Islet of Langerhans (tissue), 1 donor: ENCODE results near the gene ACVR1B.

ENCODE experiments used
- FAIRE-seq: peaks from one replicate; lab custom pipeline; 2011; peaks lifted over from hg19 to GRCh38; lab: Jason Lieb, UNC

The ACVR1B gene

DNA sequence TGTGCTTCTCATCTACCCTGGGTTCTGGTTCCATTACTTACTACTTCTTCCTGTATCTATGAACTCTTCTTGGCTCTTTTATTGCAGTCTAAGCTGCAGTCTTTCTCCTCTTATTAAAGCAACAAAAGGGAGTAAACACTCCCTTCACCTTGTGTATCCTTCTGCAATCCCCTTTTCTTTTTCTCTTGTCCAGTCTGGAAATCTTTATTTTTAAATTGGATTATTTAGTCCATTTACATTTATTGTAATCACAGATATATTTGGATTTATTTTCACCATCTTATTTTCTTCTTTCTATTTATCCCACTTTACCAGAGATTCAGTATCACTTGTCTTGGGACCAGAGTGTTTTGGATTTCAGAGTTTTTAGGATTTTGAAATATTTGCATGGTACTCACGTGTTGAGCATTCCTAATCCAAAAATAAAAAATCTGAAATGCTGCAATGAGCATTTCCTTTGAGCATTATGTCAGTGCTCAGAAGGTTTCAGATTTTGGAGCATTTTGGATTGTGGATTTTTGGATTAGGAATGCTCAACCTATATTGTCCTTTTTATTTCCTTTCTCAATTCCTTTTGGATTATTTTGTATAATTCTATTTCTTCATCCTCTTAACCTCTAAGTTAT, 6.8 kb upstream of the ACVR1B start:
- no peak for FAIRE-seq

GRCh38 chr12:51947246-51947996, 4.1 kb upstream of the ACVR1B start:
- no peak for FAIRE-seq

DNA sequence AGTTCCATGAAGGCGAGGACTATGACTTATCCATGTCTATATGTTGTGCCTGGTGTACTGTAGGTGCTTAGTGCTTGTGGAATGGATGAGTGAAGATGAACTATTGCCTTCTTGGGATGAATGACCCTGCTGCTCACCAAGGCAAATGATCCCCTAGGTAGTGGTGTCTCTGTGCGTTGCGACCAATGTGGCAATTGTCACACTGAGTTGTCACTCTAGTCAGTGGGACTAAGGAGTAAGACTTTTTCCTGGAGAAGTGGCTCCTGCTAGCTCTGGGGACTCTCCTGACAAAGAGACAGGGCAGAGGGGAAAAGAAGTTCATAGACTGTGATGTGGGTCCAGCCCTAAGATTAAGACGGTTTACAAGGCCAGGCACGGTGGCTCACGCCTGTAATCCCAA, 3.4 kb upstream of the ACVR1B start:
- FAIRE-seq: no peak

DNA sequence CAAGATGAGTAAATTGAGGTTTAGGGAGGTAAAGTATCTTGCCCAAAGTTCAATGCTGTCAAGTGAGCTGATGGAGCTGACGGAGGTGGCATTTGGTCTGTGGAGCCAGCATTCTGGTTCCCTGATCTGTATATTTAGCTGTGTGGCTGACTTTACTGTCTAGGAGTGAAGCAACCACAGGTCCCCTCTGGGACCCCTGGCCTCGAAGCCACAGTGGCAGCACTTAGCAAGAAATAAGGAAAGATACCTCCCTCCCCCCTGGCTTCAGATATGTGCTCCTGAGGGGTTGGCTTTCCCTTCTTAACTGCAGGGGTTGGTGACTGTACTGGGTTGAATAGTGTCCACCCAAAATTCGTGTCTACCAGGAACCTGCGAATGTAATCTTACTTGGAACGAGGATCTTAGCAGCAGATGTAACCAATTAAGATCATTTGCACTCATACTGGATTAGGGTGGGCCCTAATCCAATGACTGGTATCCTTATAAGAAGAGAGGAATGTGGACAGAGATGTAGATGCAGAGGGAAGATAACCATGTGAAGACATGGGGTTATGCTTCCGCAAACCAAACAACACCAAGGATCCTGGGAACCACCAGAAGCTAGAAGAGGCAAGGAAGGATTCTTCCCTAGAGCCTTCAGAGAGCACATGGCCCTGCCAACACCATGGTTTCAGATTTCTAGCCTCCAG, 2.0 kb upstream of the ACVR1B start:
- FAIRE-seq: no peak

DNA sequence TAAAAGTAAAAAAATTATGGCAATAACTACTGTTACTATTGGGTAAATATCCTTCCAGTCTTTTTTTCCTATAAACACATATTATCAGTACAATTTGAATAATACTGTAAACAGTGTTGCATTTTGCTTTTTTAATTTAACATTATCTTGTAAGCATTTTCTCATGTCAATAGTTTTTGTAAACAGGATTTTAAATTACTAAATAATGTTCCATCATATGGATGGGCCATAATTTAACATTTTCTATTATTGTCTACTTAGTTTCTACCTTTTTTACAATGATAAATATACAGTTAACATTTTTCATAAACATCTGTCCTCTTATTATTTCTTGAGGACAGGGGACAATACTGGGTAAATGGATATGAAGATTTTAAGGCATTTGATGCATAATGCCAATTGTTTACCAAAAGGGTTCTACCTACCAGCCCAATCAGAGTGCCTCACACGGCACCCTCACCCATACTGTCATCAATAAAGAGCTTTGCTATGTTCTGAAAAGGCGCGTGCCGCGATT, 759 bp upstream of the ACVR1B start:
- no peak for FAIRE-seq

DNA sequence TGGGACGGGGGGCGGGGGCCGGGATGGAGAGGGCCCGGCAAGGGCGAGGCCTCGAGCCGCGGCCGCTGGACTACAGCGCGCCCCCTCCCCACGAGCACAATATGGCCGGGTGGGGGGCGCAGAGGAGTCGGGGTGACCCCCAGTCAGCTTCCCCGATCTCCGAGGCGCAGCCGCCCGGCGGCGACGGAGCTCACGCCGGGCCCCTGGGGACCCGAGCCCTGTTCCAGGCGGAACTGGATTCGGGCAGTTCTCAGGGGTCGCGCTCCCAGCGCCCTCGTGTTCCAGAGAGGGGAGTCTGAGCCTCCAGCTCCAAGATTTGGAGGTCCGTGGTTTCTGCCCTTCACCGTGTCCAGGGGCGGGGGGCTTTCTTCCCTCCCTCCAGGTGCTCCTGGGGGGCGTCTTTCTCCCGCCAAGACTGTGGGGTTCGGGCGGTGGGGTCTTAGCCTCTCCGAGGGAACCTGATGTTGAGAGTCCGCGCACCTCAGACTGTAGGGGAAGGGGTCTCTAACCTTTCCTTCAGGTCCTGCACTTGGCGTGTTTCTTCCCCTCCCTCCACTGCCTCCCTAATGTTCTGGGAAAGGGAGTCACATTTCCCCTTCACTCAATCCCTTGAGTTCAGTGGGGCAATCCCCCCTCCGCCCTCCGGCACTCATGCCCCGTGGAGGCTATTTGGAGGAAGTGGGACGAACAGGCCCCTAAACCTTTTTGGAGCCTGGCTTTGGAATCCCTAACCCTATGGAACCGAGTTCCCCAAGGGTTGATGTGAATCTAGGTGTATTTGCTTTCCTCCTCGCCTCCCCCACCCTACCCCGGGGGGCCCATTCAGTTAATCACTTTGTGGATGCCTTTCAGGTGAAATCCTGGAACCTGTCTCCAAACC, 584 bp downstream of the ACVR1B start:
- no peak for FAIRE-seq

- no peak for FAIRE-seq
These were observed 1.6 kb downstream of the ACVR1B start for GRCh38 chr12:51953089-51953488.

GRCh38 chr12:51953864-51954263, 2.4 kb downstream of the ACVR1B start:
- no peak for FAIRE-seq

DNA sequence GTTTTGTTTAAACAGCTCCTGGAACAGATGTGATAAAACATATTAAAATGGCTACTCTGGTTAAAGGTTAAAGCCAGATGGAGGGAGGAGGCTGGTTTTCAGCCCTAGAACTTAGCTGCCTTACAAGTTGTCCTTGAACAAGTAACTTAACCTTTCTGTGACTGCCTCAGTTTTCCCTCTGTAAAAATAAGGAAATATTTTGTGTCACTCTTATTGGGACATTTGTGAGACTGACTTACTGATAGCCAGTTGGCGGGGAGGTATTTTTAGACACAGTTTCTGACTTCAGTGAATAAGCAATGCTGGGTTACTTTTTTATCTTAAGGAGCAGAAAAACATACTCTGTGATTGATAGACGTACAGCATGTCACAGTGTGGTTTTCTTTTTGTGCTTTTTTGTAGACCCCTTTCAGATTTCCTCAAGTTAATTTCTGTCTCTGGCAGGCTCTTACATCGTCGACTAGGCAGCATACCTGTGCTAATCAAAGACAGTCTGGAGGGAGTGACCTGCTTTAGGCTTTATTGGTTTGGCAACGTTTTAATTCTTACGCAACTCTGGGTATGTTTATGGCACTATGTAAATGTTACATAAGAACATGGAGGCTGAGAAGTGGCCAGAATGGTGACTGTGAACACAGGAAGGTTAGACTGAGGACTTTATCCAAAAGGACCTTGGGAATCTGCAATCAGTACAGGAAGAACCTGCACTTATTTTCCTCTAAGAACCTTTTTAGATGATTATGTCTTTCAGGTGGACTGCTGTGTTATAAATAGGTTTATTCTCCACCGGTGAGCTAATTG, 3.3 kb downstream of the ACVR1B start:
- FAIRE-seq: peak; percentile 24

- FAIRE-seq: no peak
These were observed 4.2 kb downstream of the ACVR1B start for GRCh38 chr12:51955702-51956101.

DNA sequence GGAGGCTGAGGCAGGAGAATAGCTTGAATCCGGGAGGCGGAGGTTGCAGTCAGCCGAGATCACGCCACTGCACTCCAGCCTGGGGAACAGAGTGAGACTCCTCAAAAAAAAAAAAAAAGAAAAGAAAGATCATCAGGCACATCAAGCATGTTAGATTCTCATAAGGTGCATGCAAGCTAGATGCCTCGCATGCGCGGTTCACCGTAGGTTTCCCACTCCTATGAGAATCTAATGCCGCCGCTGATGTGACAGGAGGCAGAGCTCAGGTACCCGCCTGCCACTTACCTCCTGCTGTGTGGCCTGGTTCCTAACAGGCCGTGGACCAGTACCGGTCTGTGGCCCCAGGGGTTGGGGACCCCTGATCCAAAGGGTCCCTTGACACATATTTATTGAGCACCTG, 7.0 kb downstream of the ACVR1B start:
- FAIRE-seq: no peak

GRCh38 chr12:51959211-51959610, 7.7 kb downstream of the ACVR1B start:
- FAIRE-seq: no peak

DNA sequence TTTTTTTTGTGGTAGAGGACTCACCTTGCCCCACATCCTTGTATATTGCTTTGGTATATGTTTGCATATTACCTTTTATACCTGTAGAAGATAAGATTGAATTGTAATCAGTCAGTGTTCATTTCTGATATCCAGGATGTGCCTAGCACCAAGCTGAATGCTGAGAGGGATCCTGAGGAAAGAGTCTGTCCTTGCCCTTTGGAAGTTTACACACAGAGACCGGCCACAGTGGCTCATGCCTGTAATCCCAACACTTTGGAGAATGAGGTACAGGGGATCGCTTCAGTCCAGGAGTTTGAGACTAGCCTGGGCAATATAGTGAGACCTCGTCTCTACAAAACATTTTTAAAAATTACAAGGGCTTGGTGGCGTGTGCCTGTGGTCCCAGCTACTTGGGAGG, 8.4 kb downstream of the ACVR1B start:
- no peak for FAIRE-seq

GRCh38 chr12:51960488-51960887, 9.0 kb downstream of the ACVR1B start:
- FAIRE-seq: no peak

DNA sequence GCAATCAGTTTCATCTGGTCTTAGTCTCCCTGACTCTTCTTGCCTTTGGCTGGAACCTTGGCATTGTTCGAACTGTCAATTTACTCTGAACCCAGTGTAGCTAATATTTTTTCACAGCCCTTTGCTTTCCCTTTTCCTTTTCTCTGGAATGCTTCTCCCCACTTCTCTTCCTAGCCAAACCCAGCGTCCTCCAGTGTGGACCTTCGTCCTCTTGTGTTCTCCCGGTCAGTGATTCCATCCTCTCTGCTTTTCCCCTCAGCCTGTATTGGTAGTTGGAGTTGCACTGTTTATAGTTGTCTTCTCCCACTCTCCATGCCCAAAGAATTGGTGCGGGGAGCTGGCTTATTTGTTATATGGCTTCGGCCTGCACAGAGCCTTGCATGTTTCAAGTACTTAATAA, 9.4 kb downstream of the ACVR1B start:
- FAIRE-seq: no peak

DNA sequence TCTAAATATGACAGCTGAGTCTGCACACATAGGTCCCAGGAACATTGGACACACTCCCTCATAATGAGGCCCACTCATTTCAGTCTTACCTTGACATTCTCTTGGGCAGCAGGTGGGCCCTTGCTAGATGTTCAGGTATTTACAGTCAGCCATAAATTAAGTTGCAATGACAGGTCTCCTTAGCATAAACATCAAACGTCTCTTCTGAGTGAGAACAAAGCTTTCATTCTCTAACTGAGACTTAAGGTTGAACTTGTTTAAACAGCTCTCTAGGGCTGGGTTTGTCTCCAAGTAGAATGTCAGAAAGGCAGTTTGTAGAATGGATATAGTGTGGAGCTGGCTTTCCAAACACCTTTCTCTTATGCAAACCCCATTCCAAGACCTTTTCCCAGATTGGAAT, 10.3 kb downstream of the ACVR1B start:
- no peak for FAIRE-seq

DNA sequence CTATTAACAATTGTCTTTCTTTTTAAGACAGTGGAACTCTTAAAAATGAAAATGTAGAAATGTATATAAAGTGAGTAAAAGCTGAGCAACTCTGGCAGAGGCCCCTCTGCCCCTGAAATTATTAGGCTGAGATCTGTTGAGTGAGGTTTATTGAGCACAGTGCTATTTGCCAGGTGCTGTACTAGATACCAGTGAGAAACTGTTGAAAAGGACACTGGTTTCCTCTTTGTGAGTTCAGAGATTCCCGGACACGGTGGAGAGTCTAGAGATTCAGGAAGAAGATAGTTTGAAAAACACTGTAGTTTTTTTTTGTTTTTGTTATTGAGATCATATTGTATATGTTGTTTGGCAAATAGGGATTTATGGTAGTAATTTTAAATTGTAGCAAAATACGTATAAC, 11.2 kb downstream of the ACVR1B start:
- no peak for FAIRE-seq

DNA sequence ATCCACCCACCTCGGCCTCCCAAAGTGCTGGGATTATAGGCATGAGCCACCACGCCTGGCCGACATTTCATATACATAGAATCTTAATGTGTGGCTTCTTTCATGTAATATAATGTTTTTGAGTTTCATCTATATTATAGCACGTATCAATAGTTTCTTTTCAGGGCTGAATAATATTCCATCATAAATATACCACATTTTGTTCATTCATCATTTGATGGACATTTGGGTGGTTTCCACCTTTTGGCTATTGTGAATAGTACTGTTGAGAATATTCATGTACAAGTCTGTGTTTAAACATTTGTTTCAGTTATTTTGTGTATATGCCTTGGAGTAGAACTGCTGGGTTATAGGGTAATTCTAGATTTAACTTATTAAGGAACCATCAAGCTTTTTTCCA, 12.0 kb downstream of the ACVR1B start:
- no peak for FAIRE-seq

- FAIRE-seq: no peak
These were observed 18.1 kb downstream of the ACVR1B start for GRCh38 chr12:51969643-51970042.

- no peak for FAIRE-seq
These were observed 19.6 kb downstream of the ACVR1B start for GRCh38 chr12:51970904-51971646.
